ENCODE data around the gene GATA2.

GATA2 gene

GRCh38 chr3:128455786-128456748 lies 36.9 kb downstream of the GATA2 start:
- DNase-seq (ENCODE audit: low read depth) = peak; percentile 23

GRCh38 chr3:128455116-128455515 lies 37.9 kb downstream of the GATA2 start:
- DNase-seq (ENCODE audit: low read depth) = no peak

- DNase-seq (ENCODE audit: low read depth) = no peak
These were observed 38.7 kb downstream of the GATA2 start for GRCh38 chr3:128454310-128454618.

GRCh38 chr3:128453501-128454309 lies 39.3 kb downstream of the GATA2 start:
- no peak for DNase-seq (ENCODE audit: low read depth)

- DNase-seq (ENCODE audit: low read depth) = no peak
These were observed 40.2 kb downstream of the GATA2 start for GRCh38 chr3:128452678-128453275.

- no peak for DNase-seq (ENCODE audit: low read depth)
These were observed 40.9 kb downstream of the GATA2 start for GRCh38 chr3:128452120-128452519.

GRCh38 chr3:128449111-128449638 lies 43.8 kb downstream of the GATA2 start:
- DNase-seq (ENCODE audit: low read depth) = no peak

- DNase-seq (ENCODE audit: low read depth) = no peak
These were observed 44.5 kb downstream of the GATA2 start for GRCh38 chr3:128448491-128448890.

- no peak for DNase-seq (ENCODE audit: low read depth)
These were observed 45.4 kb downstream of the GATA2 start for GRCh38 chr3:128447561-128448013.

- DNase-seq (ENCODE audit: low read depth) = no peak
These were observed 46.2 kb downstream of the GATA2 start for GRCh38 chr3:128446821-128447220.

- DNase-seq (ENCODE audit: low read depth) = no peak
These were observed 47.6 kb downstream of the GATA2 start for GRCh38 chr3:128445357-128445756.

GRCh38 chr3:128443771-128444170 lies 49.2 kb downstream of the GATA2 start:
- no peak for DNase-seq (ENCODE audit: low read depth)

GRCh38 chr3:128442949-128443348 lies 50.1 kb downstream of the GATA2 start:
- no peak for DNase-seq (ENCODE audit: low read depth)

- DNase-seq (ENCODE audit: low read depth) = no peak
These were observed 50.9 kb downstream of the GATA2 start for GRCh38 chr3:128442070-128442469.

- peak; percentile 69 for DNase-seq (ENCODE audit: low read depth)
These were observed 53.8 kb downstream of the GATA2 start for GRCh38 chr3:128439226-128439625.

GRCh38 chr3:128438488-128439072 lies 54.4 kb downstream of the GATA2 start:
- DNase-seq (ENCODE audit: low read depth) = no peak

GRCh38 chr3:128436214-128436613 lies 56.8 kb downstream of the GATA2 start:
- DNase-seq (ENCODE audit: low read depth) = peak; percentile 72

GRCh38 chr3:128435561-128435960 lies 57.4 kb downstream of the GATA2 start:
- DNase-seq (ENCODE audit: low read depth) = no peak

GRCh38 chr3:128435058-128435457 lies 57.9 kb downstream of the GATA2 start:
- peak; percentile 47 for DNase-seq (ENCODE audit: low read depth)

- no peak for DNase-seq (ENCODE audit: low read depth)
These were observed 58.5 kb downstream of the GATA2 start for GRCh38 chr3:128434524-128434923.

- DNase-seq (ENCODE audit: low read depth) = peak; percentile 43
These were observed 59.2 kb downstream of the GATA2 start for GRCh38 chr3:128433837-128434165.

Data from EH (cell line).